Osteoblast (primary cell): Measurements from ENCODE around the gene ZFP57. TPM values are rescaled to one million over a fixed set of nuclear protein-coding genes. Genes with fewer than 3 reads are reported as not detected.

Source experiments
- DNase-seq: peaks from one replicate; pipeline ENCODE4 v3.0.0; 2011; ENCODE audit warnings: low spot score, mixed read lengths; ENCODE audit not compliant: insufficient read length; ENCODE audit errors: missing footprints
- H2AFZ ChIP-seq: 2 replicates; pipeline ENCODE4 v1.6.0; 2011; ENCODE audit warnings: mild to moderate bottlenecking, low read length
- H3K27ac ChIP-seq: 2 replicates; pipeline ENCODE4 v1.5.1; 2011; ENCODE audit warnings: mild to moderate bottlenecking, low read depth, low read length, moderate library complexity
- H3K27me3 ChIP-seq: 2 replicates; pipeline ENCODE4 v1.6.0; 2012; ENCODE audit warnings: mild to moderate bottlenecking, control low read depth, inconsistent platforms, low read length, moderate library complexity; ENCODE audit not compliant: insufficient read depth
- H3K36me3 ChIP-seq: 2 replicates; pipeline ENCODE4 v1.5.1; 2011; ENCODE audit warnings: mild to moderate bottlenecking, low read length, control low read depth, moderate library complexity; ENCODE audit not compliant: insufficient read depth
- H3K4me1 ChIP-seq: 2 replicates; pipeline ENCODE4 v1.5.1; 2011; ENCODE audit warnings: mild to moderate bottlenecking, low read length, control low read depth, moderate library complexity; ENCODE audit not compliant: insufficient read depth
- H3K4me2 ChIP-seq: 2 replicates; pipeline ENCODE4 v1.6.0; 2011; ENCODE audit warnings: mild to moderate bottlenecking, low read length; ENCODE audit not compliant: insufficient read depth
- H3K4me3 ChIP-seq: fragments of 200-600 bp; sonication (generic); 3 replicates; pipeline ENCODE4 v1.5.1; 2012; ENCODE audit warnings: mild to moderate bottlenecking, low read length, inconsistent platforms; ENCODE audit not compliant: insufficient read depth
- H3K79me2 ChIP-seq: 2 replicates; pipeline ENCODE4 v1.6.0; 2012; ENCODE audit warnings: mild to moderate bottlenecking, low read length, control low read depth, inconsistent platforms; ENCODE audit not compliant: insufficient read depth
- H3K9me3 ChIP-seq: 2 replicates; pipeline ENCODE4 v1.5.1; 2011; ENCODE audit warnings: low read depth, low read length, control low read depth
- H4K20me1 ChIP-seq: 2 replicates; pipeline ENCODE4 v1.6.0; 2012; ENCODE audit warnings: mild to moderate bottlenecking, low read length, control low read depth; ENCODE audit not compliant: insufficient read depth
- CTCF ChIP-seq: IDR thresholded peaks from 2 replicates; pipeline ENCODE4 v1.5.1; 2011; ENCODE audit warnings: mild to moderate bottlenecking, low read depth, low read length, moderate library complexity; ENCODE audit errors: extremely low read depth
- total RNA-seq: library from RNA; depleted of rRNA; stranded (reverse); fragments of >200 nt; gene quantifications from 2 replicates; pipeline ENCODE4 v1.2.3, GENCODE V29; 2012

Gene ZFP57
- total RNA-seq, 1 donor: 0.36 TPM

DNA sequence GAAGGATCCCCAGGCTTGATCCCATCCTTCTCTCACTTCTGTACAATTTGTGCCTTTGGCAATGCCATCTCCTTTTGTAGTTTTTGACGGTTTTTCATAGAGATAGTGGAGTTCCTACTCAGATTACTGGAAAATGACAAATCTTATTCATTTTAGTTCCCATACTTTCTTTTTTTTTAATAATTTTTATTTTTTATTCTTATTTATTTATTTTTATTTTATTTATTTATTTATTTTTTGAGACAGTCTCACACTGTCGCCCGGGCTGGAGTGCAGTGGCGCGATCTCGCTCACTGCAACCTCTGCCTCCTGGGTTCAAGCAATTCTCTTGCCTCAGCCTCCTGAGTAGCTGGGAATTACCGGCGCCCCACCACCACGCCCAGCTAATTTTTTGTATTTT is 43.7 kb downstream of the ZFP57 start:
- no peak for TF ChIP-seq CTCF
- Histone ChIP-seq H3K36me3 (no peaks in the 10 kb centered on the region), H3K9me3 (no peaks in the 10 kb centered on the region)

DNA sequence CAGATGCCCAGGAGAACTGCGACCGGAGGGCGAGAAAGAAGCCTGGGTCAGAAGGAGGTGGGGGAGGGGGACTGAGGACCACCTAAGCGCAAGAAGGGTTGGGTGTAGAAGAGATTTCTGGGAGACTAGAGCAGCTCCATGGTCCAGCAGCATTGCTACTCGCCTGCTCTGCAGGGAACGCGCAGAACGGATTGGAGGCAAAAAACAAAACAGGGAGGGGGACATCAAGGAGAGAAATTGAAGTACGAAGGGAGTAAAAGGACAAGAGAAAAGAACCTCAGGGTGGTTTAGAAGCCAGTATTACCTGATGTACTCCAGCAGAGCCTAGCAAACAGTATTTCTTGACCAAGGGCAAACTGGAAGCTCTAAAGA is 47.4 kb downstream of the ZFP57 start:
- no peak for TF ChIP-seq CTCF
- H3K4me1 ChIP-seq: peaks cover 20% of the 10 kb centered on the region
- peak overlapping the region; percentile 85 for H2AFZ ChIP-seq
- peaks cover 3% of the 10 kb centered on the region for H3K79me2 ChIP-seq
- no peak overlapping the region for H3K27ac ChIP-seq
- peak overlapping the region; percentile 78 for H3K4me3 ChIP-seq
- H4K20me1 ChIP-seq: peaks cover 7% of the 10 kb centered on the region
- DNase-seq: no peak
- no peaks in the 10 kb centered on the region for H3K27me3 ChIP-seq
- H3K36me3 ChIP-seq: no peaks in the 10 kb centered on the region
- peak overlapping the region; percentile 89 for H3K4me2 ChIP-seq
- H3K9me3 ChIP-seq: no peaks in the 10 kb centered on the region

More for the DNA sequence above, 43.7 kb downstream of the ZFP57 start:
- no peaks in the 10 kb centered on the region for H3K4me1 ChIP-seq
- H3K4me2 ChIP-seq: no peak overlapping the region
- no peaks in the 10 kb centered on the region for H4K20me1 ChIP-seq
- no peak overlapping the region for H3K27ac ChIP-seq
- no peak for DNase-seq
- no peaks in the 10 kb centered on the region for H3K79me2 ChIP-seq
- no peak overlapping the region for H3K4me3 ChIP-seq
- H2AFZ ChIP-seq: no peak overlapping the region
- peaks cover 3% of the 10 kb centered on the region for H3K27me3 ChIP-seq

- H3K27me3 ChIP-seq: no peaks in the 10 kb centered on the region
- TF ChIP-seq CTCF: no peak
- peaks cover 24% of the 10 kb centered on the region for H3K4me1 ChIP-seq
- no peaks in the 10 kb centered on the region for H3K9me3 ChIP-seq
- H3K36me3 ChIP-seq: no peaks in the 10 kb centered on the region
- H3K4me2 ChIP-seq: peak within 1 kb of the TSS; percentile 89
- no peak within 1 kb of the TSS for H3K27ac ChIP-seq
- H3K4me3 ChIP-seq: peak within 1 kb of the TSS; percentile 78
- H4K20me1 ChIP-seq: peaks cover 7% of the 10 kb centered on the region
- H3K79me2 ChIP-seq: peaks cover 3% of the 10 kb centered on the region
- peak within 1 kb of the TSS; percentile 85 for H2AFZ ChIP-seq
- DNase-seq: peak; percentile 99
Measured at GRCh38 chr6:29632789-29633533, 48.0 kb downstream of the ZFP57 start, which contains the start of gene GABBR1. GABBR1 (minus strand) TSS chr6:29633183; CDS start chr6:29632385, 798 bp downstream.

GRCh38 chr6:29631860-29632731 is 48.9 kb downstream of the ZFP57 start:
- Histone ChIP-seq H3K9me3 (no peaks in the 10 kb centered on the region), H3K36me3 (no peaks in the 10 kb centered on the region), H3K79me2 (peaks cover 3% of the 10 kb centered on the region), H3K4me2 (peak overlapping the region; percentile 89), H3K4me1 (peaks cover 24% of the 10 kb centered on the region), H3K27me3 (no peaks in the 10 kb centered on the region), H2AFZ (peak overlapping the region; percentile 68), H3K27ac (no peak overlapping the region), H4K20me1 (peaks cover 7% of the 10 kb centered on the region), H3K4me3 (peak overlapping the region; percentile 78)
- no peak for TF ChIP-seq CTCF
- peak; percentile 89 for DNase-seq
